ENCODE data around the gene WBP4.

DNA sequence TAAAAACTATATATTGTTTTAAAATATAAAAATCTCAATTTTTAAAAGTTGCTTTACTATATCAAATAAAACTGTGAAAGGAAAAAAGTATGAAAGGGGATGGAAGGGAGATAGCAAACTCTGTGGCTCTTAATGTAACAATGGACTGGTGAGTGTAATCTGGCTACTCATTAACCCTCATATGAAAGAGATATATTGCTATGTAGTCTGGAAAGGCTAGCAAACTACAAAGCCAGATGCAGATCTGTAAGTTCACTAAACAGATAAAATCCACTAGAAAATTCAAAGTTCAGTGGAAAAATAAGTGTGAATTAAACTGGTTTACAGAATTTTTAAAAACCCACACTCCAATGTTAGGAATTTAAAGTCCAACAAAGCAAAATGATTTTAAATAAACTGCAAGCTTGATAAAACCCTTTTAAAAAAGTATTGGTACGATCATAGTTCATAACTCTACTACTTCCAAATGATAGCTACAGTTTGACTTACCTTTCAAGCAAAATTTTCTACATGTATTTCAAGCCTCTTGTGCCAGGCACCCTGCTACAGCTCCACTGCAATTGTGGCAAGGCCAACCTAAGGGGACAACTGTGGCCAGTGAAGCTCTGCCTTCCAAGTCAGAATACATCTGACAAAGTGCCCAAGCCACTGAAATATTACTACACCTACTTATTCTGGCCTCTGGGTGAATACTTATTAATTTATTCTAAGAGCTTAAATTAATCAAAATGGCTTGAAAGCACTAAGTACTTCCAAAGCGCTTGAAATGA, 41.5 kb upstream of the WBP4 start:
- no peak for TF ChIP-seq POLR2A (IDR thresholded peaks at IDR 0.05)
- TF ChIP-seq, protein P1, sequence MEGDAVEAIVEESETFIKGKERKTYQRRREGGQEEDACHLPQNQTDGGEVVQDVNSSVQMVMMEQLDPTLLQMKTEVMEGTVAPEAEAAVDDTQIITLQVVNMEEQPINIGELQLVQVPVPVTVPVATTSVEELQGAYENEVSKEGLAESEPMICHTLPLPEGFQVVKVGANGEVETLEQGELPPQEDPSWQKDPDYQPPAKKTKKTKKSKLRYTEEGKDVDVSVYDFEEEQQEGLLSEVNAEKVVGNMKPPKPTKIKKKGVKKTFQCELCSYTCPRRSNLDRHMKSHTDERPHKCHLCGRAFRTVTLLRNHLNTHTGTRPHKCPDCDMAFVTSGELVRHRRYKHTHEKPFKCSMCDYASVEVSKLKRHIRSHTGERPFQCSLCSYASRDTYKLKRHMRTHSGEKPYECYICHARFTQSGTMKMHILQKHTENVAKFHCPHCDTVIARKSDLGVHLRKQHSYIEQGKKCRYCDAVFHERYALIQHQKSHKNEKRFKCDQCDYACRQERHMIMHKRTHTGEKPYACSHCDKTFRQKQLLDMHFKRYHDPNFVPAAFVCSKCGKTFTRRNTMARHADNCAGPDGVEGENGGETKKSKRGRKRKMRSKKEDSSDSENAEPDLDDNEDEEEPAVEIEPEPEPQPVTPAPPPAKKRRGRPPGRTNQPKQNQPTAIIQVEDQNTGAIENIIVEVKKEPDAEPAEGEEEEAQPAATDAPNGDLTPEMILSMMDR (IDR thresholded peaks at IDR 0.05): no peak

Data from right lobe of liver (tissue), 4 donors.